Liver (tissue), 9 donors: ENCODE results near the gene VMAC. TPM values are rescaled to one million over a fixed set of nuclear protein-coding genes. Genes with fewer than 3 reads are reported as not detected.

Source experiments
- DNase-seq: peaks from one replicate; pipeline ENCODE4 v3.0.0-alpha.2; 2017; ENCODE audit warnings: low spot score
- H3K27ac ChIP-seq, 2 donors: one replicate each; pipeline ENCODE4 v1.7.0; 2013; ENCODE audit warnings: inconsistent platforms in 2 of 2, low read length in 2 of 2, control low read depth in 1 of 2, low read depth in 1 of 2, mild to moderate bottlenecking in 1 of 2
- H3K27me3 ChIP-seq, 4 donors: one replicate each; pipeline versions ENCODE4 v1.6.1 to v1.7.0; 2013; ENCODE audit warnings: low read length in 3 of 4, inconsistent platforms in 1 of 4, mild to moderate bottlenecking in 1 of 4, moderate library complexity in 1 of 4; ENCODE audit not compliant: control insufficient read depth in 4 of 4, insufficient read depth in 4 of 4
- H3K36me3 ChIP-seq, 4 donors: one replicate each; pipeline versions ENCODE4 v1.6.1 to v1.7.0; 2013; ENCODE audit warnings: low read length in 3 of 4, mild to moderate bottlenecking in 3 of 4, low read depth in 1 of 4, moderate library complexity in 1 of 4; ENCODE audit not compliant: control insufficient read depth in 4 of 4, insufficient read depth in 3 of 4
- H3K4me1 ChIP-seq, 4 donors: one replicate each; pipeline versions ENCODE4 v1.6.1 to v1.7.0; 2013; ENCODE audit warnings: low read length in 3 of 4, mild to moderate bottlenecking in 3 of 4, moderate library complexity in 1 of 4; ENCODE audit not compliant: control insufficient read depth in 4 of 4, insufficient read depth in 4 of 4
- H3K4me3 ChIP-seq, 3 donors: one replicate each; pipeline versions ENCODE4 v1.6.1 to v1.7.0; 2013; ENCODE audit warnings: low read length in 3 of 3, control low read depth in 1 of 3, low read depth in 1 of 3, mild to moderate bottlenecking in 1 of 3
- H3K9ac ChIP-seq, 2 donors: one replicate each; pipeline ENCODE4 v1.7.0; 2013; ENCODE audit warnings: low read length in 2 of 2, mild to moderate bottlenecking in 2 of 2, moderate library complexity in 2 of 2, control low read depth in 1 of 2, low read depth in 1 of 2
- H3K9me3 ChIP-seq, 4 donors: one replicate each; pipeline versions ENCODE4 v1.6.1 to v1.7.0; 2013; ENCODE audit warnings: low read length in 3 of 4; ENCODE audit not compliant: control insufficient read depth in 4 of 4
- ATF3 ChIP-seq: IDR thresholded peaks from 2 replicates; pipeline ENCODE4 v1.6.1; 2016; ENCODE audit warnings: antibody characterized with exemption
- CTCF ChIP-seq: fragments of 150-350 bp; IDR thresholded peaks from 2 replicates; pipeline ENCODE4 v1.5.1; 2017; ENCODE audit warnings: improper control_type of control experiment, low read depth, low read length; ENCODE audit not compliant: missing input control
- EGR1 ChIP-seq, 2 donors: IDR thresholded peaks; 2 replicates each; pipeline ENCODE4 v1.6.1; 2016 to 2018; ENCODE audit warnings: antibody characterized with exemption in 2 of 2, low read depth in 2 of 2
- FOXA1 ChIP-seq: IDR thresholded peaks from 2 replicates; pipeline ENCODE4 v1.6.1; 2016; ENCODE audit warnings: antibody characterized with exemption
- FOXA2 ChIP-seq: IDR thresholded peaks from 2 replicates; pipeline ENCODE4 v1.6.1; 2016; ENCODE audit warnings: antibody characterized with exemption
- GABPA ChIP-seq, 2 donors: IDR thresholded peaks in 1 of 2; conservative IDR thresholded peaks in 1 of 2; 2 replicates each; pipeline ENCODE4 v1.6.1; 2016; ENCODE audit warnings: antibody characterized with exemption in 2 of 2, mild to moderate bottlenecking in 1 of 2, moderate library complexity in 1 of 2
- HNF4A ChIP-seq, 2 donors: conservative IDR thresholded peaks; 2 replicates each; pipeline ENCODE4 v1.6.1; 2016; ENCODE audit warnings: antibody characterized with exemption in 2 of 2, mild to moderate bottlenecking in 2 of 2
- HNF4G ChIP-seq: IDR thresholded peaks from 2 replicates; pipeline ENCODE4 v1.6.1; 2016; ENCODE audit warnings: antibody characterized with exemption
- JUND ChIP-seq, 2 donors: IDR thresholded peaks; 2 replicates each; pipeline ENCODE4 v1.6.1; 2016; ENCODE audit warnings: antibody characterized with exemption in 2 of 2
- NR2F2 ChIP-seq: IDR thresholded peaks from 2 replicates; pipeline ENCODE4 v1.6.1; 2016; ENCODE audit warnings: antibody characterized with exemption
- RAD21 ChIP-seq, 2 donors: IDR thresholded peaks; 2 replicates each; pipeline ENCODE4 v1.6.1; 2016; ENCODE audit warnings: antibody characterized with exemption in 2 of 2, mild to moderate bottlenecking in 2 of 2
- RXRA ChIP-seq, 2 donors: IDR thresholded peaks; 2 replicates each; pipeline ENCODE4 v1.6.1; 2017 to 2018; ENCODE audit warnings: antibody characterized with exemption in 2 of 2, mild to moderate bottlenecking in 1 of 2
- SP1 ChIP-seq: IDR thresholded peaks from 2 replicates; pipeline ENCODE4 v1.6.1; 2018; ENCODE audit warnings: antibody characterized with exemption, mild to moderate bottlenecking
- YY1 ChIP-seq: IDR thresholded peaks from 2 replicates; pipeline ENCODE4 v1.6.1; 2016; ENCODE audit warnings: antibody characterized with exemption, mild to moderate bottlenecking
- WGBS: extraction: QIAGEN DNeasy Blood & Tissue Kit; methylation state at CpG from one replicate; pipeline ENCODE4 v1.1.7; 2013; 5-methylcytosine and 5-hydroxymethylcytosine counted together
- polyA plus RNA-seq, 2 donors: library from polyadenylated mRNA; stranded (reverse) in 1 of 2; unstranded in 1 of 2; fragments of 200-250 nt in 1 of 2; fragments of >200 nt in 1 of 2; fragmentation: Nextera tagmentation in 1 of 2; extraction: Ambion mirVana in 1 of 2; gene quantifications; one replicate each; pipeline versions ENCODE4 v1.2.1 to v1.2.3, GENCODE V29; 2013 to 2015
- total RNA-seq, 2 donors: library from RNA; depleted of rRNA; stranded (reverse); fragments of >200 nt; gene quantifications; one replicate each; pipeline ENCODE4 v1.2.3, GENCODE V29; 2014
- donor health status: healthy.
- donor health status: healthy.
- donor health status: healthy.
- donor health status: healthy.
- donor health status: healthy.

The VMAC gene
- total and polyA plus RNA-seq, 4 donors: 1.2 to 7.7 (median 2.6) TPM

GRCh38 chr19:5894704-5895349 is 9.8 kb upstream of the VMAC start:
- no peak for DNase-seq
- Histone ChIP-seq H3K4me3 (no peak overlapping the region), H3K27me3 (no peaks in the 10 kb centered on the region), H3K27ac (no peak overlapping the region), H3K4me1 (peaks cover 0 to 11% (median 3%) of the 10 kb centered on the region in 4 donors), H3K9ac (no peak overlapping the region), H3K9me3 (no peaks in the 10 kb centered on the region), H3K36me3 (peaks cover 6 to 22% (median 9%) of the 10 kb centered on the region in 4 donors)
- no peak for TF ChIP-seq SP1
- TF ChIP-seq RAD21 (IDR thresholded peaks at IDR 0.05): no peak
- no peak for TF ChIP-seq FOXA2
- no peak for TF ChIP-seq YY1
- TF ChIP-seq JUND (IDR thresholded peaks at IDR 0.05): no peak
- TF ChIP-seq HNF4A (conservative IDR thresholded peaks at IDR 0.05): no peak
- TF ChIP-seq NR2F2: no peak
- no peak for TF ChIP-seq RXRA (IDR thresholded peaks at IDR 0.05)
- TF ChIP-seq CTCF: no peak
- TF ChIP-seq ATF3: no peak
- WGBS: 85% methylated on average over 28 of the region's 28 CpGs

GRCh38 chr19:5895409-5895808 is 9.3 kb upstream of the VMAC start:
- no peaks in the 10 kb centered on the region for H3K9me3 ChIP-seq
- 90% methylated on average over 15 of the region's 15 CpGs for WGBS
- H3K27me3 ChIP-seq: no peaks in the 10 kb centered on the region
- H3K36me3 ChIP-seq: peaks cover 6 to 25% (median 9%) of the 10 kb centered on the region in 4 donors
- DNase-seq: no peak
- peaks cover 0 to 11% (median 3%) of the 10 kb centered on the region in 4 donors for H3K4me1 ChIP-seq
- no peak overlapping the region for H3K27ac ChIP-seq
- H3K4me3 ChIP-seq: no peak overlapping the region
- TF ChIP-seq RXRA (IDR thresholded peaks at IDR 0.05): no peak
- TF ChIP-seq FOXA1: no peak
- TF ChIP-seq FOXA2: no peak
- TF ChIP-seq ATF3: no peak
- no peak for TF ChIP-seq SP1
- TF ChIP-seq JUND (IDR thresholded peaks at IDR 0.05): no peak
- no peak for TF ChIP-seq EGR1 (IDR thresholded peaks at IDR 0.05; ENCODE audit: low read depth in 2 of 2)
- TF ChIP-seq HNF4A (conservative IDR thresholded peaks at IDR 0.05): no peak
- TF ChIP-seq HNF4G: no peak
- TF ChIP-seq YY1: no peak
- H3K9ac ChIP-seq: no peak overlapping the region

- no peak for DNase-seq
- TF ChIP-seq GABPA (IDR thresholded peaks at IDR 0.05 in 1 of 2, conservative IDR thresholded peaks at IDR 0.05 in 1 of 2) (no peak), FOXA1 (no peak)
- H3K4me3 ChIP-seq: no peak overlapping the region
- H3K27ac ChIP-seq: no peak overlapping the region
- WGBS: 91% methylated on average over 8 of the region's 8 CpGs
- no peaks in the 10 kb centered on the region for H3K27me3 ChIP-seq
- no peak overlapping the region for H3K9ac ChIP-seq
- peaks cover 6 to 25% (median 9%) of the 10 kb centered on the region in 4 donors for H3K36me3 ChIP-seq
- H3K9me3 ChIP-seq: no peaks in the 10 kb centered on the region
- H3K4me1 ChIP-seq: peaks cover 0 to 11% (median 3%) of the 10 kb centered on the region in 4 donors
These were observed 8.8 kb upstream of the VMAC start for GRCh38 chr19:5895890-5896289.
